ENCODE results near the gene YTHDC1.

The YTHDC1 gene

DNA sequence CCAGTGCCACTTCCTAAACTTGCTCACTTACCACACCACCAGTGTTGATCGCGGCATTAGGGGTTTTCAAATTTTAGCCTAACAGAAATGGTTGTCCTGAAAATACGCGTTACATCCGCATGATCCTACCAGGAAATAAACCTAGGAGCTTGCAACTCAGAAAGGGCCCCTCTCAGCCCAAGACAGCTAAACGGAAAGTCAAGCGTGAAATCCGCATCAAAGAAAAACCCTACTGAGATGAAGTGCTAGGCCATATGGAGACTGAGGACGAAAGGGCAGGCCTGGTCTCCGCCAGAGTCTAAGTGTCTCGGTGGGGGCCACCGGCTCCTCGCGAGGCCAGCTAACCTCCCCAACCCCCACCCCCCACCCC is 626 bp downstream of the YTHDC1 start:
- Histone ChIP-seq H3K9me3 (ENCODE audit: low read length) (no peaks in the 10 kb centered on the region), H3K27me3 (ENCODE audit: control insufficient read depth in 1 of 2, insufficient read depth in 2 of 2, low read length in 2 of 2) (no peaks in the 10 kb centered on the region), H3K36me3 (ENCODE audit: insufficient read depth, low read length) (no peaks in the 10 kb centered on the region), H3K4me1 (ENCODE audit: insufficient read depth, low read length) (peaks cover 28% of the 10 kb centered on the region), H3K9ac (ENCODE audit: low read length) (peak overlapping the region; percentile 81), H3K4me3 (ENCODE audit: low read depth in 1 of 2, low read length in 2 of 2) (peak overlapping the region; percentile 88 to 89), H3K27ac (ENCODE audit: low read depth, low read length) (peak overlapping the region; percentile 88)

DNA sequence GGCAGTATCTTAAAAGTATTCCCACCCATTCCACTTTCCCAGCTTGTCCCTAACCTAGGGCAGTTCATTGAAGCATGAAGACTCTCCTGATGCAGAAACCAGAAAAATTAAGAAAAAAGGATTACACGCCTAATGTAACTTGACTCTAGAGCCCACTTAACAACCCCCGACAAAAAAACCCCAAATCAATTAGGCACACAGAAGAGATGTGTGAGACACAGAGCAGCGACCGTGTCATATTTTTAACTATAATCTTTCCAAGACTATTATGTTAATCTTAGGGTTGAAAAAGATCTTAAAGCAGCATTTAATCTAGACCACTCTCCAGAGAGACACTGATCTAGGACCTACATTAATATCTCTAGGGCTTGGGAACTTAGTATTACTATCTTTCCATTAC is 1.3 kb downstream of the YTHDC1 start:
- H3K27me3 ChIP-seq (ENCODE audit: control insufficient read depth in 1 of 2, insufficient read depth in 2 of 2, low read length in 2 of 2): no peaks in the 10 kb centered on the region
- H3K36me3 ChIP-seq (ENCODE audit: insufficient read depth, low read length): no peaks in the 10 kb centered on the region
- peak overlapping the region; percentile 88 to 89 for H3K4me3 ChIP-seq (ENCODE audit: low read depth in 1 of 2, low read length in 2 of 2)
- peaks cover 35% of the 10 kb centered on the region for H3K4me1 ChIP-seq (ENCODE audit: insufficient read depth, low read length)
- H3K27ac ChIP-seq (ENCODE audit: low read depth, low read length): peak overlapping the region; percentile 88
- H3K9me3 ChIP-seq (ENCODE audit: low read length): no peaks in the 10 kb centered on the region
- H3K9ac ChIP-seq (ENCODE audit: low read length): peak overlapping the region; percentile 81

DNA sequence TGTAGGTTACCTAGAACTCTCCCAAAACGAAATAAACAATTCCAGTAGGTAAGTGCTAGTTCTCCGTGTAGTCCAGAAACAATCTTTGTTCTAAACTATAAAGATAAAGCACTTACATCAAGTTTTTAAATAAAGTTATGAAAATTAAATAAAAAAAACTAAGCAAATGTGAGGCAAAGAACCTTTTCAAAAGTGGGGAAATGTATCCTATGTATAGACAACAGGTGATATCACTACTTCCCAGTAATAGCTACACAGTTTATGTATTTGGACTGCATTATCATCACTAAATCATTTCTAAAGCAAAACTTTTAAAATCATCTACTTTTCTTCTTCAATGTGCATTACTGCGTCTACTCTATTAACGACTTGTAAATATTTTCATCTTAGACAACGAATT is 2.0 kb downstream of the YTHDC1 start:
- Histone ChIP-seq H3K9me3 (ENCODE audit: low read length) (no peaks in the 10 kb centered on the region), H3K4me3 (ENCODE audit: low read depth in 1 of 2, low read length in 2 of 2) (peak overlapping the region in 1 of 2 donors; percentile 88), H3K4me1 (ENCODE audit: insufficient read depth, low read length) (peaks cover 35% of the 10 kb centered on the region), H3K27ac (ENCODE audit: low read depth, low read length) (no peak overlapping the region), H3K36me3 (ENCODE audit: insufficient read depth, low read length) (no peaks in the 10 kb centered on the region), H3K9ac (ENCODE audit: low read length) (peak overlapping the region; percentile 81), H3K27me3 (ENCODE audit: control insufficient read depth in 1 of 2, insufficient read depth in 2 of 2, low read length in 2 of 2) (no peaks in the 10 kb centered on the region)

DNA sequence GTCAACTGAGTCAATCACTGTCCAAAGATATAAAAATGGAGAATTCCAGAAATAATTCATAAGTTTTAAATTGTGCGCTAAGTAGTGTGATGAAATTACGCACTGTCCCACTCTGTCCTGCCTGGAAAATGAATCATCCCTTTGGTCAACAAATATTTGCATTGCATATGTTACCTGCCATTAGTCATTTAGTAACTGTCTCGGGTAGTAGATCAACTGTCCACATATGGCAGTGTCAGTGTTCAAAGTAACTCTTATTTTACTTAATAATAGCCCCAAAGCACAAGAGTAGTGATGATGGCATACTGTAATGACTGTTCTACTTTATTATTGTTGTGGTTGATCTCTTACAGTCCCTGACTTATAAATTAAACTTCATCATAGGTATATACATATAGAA is 3.4 kb downstream of the YTHDC1 start:
- Histone ChIP-seq H3K36me3 (ENCODE audit: insufficient read depth, low read length) (no peaks in the 10 kb centered on the region), H3K4me3 (ENCODE audit: low read depth in 1 of 2, low read length in 2 of 2) (no peak overlapping the region), H3K27ac (ENCODE audit: low read depth, low read length) (no peak overlapping the region), H3K9ac (ENCODE audit: low read length) (no peak overlapping the region), H3K4me1 (ENCODE audit: insufficient read depth, low read length) (peaks cover 44% of the 10 kb centered on the region), H3K27me3 (ENCODE audit: control insufficient read depth in 1 of 2, insufficient read depth in 2 of 2, low read length in 2 of 2) (no peaks in the 10 kb centered on the region), H3K9me3 (ENCODE audit: low read length) (no peaks in the 10 kb centered on the region)

DNA sequence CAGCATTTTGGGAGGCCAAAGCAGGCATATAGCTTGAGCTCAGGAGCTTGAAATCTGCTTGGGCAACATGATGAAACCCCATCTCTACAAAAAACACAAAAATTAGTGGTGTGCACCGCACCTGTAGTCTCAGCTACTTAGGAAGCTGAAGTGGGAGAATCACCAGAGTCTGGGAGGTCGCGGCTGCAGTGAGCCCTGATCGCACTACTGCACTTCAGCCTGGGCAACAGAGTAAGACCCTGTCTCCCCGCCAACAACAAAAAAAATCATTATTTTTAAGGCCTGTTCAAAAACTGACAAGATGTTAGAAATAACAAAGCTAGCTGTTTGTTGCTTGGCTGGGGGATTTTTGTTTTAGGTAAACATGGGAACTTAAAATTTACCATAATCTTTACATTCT is 5.1 kb downstream of the YTHDC1 start:
- Histone ChIP-seq H3K9ac (ENCODE audit: low read length) (no peak overlapping the region), H3K36me3 (ENCODE audit: insufficient read depth, low read length) (no peaks in the 10 kb centered on the region), H3K27me3 (ENCODE audit: control insufficient read depth in 1 of 2, insufficient read depth in 2 of 2, low read length in 2 of 2) (no peaks in the 10 kb centered on the region), H3K4me1 (ENCODE audit: insufficient read depth, low read length) (peaks cover 53% of the 10 kb centered on the region), H3K9me3 (ENCODE audit: low read length) (no peaks in the 10 kb centered on the region), H3K4me3 (ENCODE audit: low read depth in 1 of 2, low read length in 2 of 2) (no peak overlapping the region), H3K27ac (ENCODE audit: low read depth, low read length) (no peak overlapping the region)

DNA sequence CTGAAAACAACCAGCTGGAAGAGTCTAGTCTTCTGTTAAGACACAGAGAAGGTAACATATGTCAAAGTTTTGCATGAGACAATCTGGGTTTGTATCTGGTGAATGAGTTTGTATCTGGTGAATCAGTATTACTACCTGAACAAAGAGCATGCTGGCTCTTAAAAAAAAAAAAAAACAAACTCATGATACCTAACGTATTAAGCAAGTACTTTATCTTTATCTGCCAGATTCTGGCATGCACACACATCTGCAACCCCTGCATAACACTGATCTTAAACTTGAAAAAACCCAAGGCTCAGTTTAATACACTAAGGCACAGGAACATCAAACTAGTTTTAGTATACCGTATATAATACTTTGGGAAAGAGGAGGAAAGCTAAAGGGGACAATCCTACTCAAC is 5.8 kb downstream of the YTHDC1 start:
- Histone ChIP-seq H3K9ac (ENCODE audit: low read length) (no peak overlapping the region), H3K4me1 (ENCODE audit: insufficient read depth, low read length) (peaks cover 61% of the 10 kb centered on the region), H3K36me3 (ENCODE audit: insufficient read depth, low read length) (no peaks in the 10 kb centered on the region), H3K27ac (ENCODE audit: low read depth, low read length) (no peak overlapping the region), H3K27me3 (ENCODE audit: control insufficient read depth in 1 of 2, insufficient read depth in 2 of 2, low read length in 2 of 2) (no peaks in the 10 kb centered on the region), H3K9me3 (ENCODE audit: low read length) (no peaks in the 10 kb centered on the region), H3K4me3 (ENCODE audit: low read depth in 1 of 2, low read length in 2 of 2) (no peak overlapping the region)

DNA sequence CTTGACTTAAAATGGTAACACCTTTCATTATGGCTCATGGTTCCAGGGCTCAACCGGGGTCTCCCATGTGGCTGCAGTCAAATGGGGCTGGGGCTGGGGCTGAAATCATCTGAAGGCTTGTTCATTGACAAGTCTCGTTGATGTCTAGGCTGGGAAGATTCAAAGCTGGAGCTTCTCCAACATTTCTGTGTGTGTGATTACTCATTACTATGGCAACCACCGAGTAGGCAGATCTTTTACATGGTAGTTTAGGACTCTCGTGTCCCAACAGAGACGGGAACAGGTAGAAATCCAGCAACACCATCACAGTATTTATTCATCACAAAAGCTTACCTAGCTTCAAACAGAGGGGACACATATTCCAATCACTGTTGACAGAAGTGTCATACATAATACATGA is 7.8 kb downstream of the YTHDC1 start:
- H3K4me1 ChIP-seq (ENCODE audit: insufficient read depth, low read length): peaks cover 58% of the 10 kb centered on the region
- no peak overlapping the region for H3K27ac ChIP-seq (ENCODE audit: low read depth, low read length)
- no peaks in the 10 kb centered on the region for H3K9me3 ChIP-seq (ENCODE audit: low read length)
- no peaks in the 10 kb centered on the region for H3K27me3 ChIP-seq (ENCODE audit: control insufficient read depth in 1 of 2, insufficient read depth in 2 of 2, low read length in 2 of 2)
- no peak overlapping the region for H3K4me3 ChIP-seq (ENCODE audit: low read depth in 1 of 2, low read length in 2 of 2)
- H3K9ac ChIP-seq (ENCODE audit: low read length): no peak overlapping the region
- H3K36me3 ChIP-seq (ENCODE audit: insufficient read depth, low read length): peaks cover 4% of the 10 kb centered on the region

DNA sequence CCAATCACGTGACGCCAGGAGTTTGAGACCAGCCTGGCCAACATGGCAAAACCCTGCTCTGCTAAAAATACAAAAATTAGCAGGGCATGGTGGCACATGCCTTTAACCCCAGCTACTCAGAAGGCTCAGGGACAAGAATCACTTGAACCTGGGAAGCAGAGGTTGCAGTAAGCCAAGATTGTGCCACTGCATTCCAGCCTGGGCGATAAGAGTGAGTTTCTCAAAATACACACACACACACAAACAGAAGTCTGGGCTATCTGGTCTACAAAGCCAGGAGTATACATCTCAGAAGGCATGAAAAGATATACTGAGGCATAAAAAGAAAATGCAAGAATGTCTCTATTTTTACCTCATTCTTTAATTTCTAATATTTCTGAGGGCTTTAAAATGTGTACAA is 11.3 kb downstream of the YTHDC1 start:
- peaks cover 34% of the 10 kb centered on the region for H3K4me1 ChIP-seq (ENCODE audit: insufficient read depth, low read length)
- no peak overlapping the region for H3K4me3 ChIP-seq (ENCODE audit: low read depth in 1 of 2, low read length in 2 of 2)
- H3K36me3 ChIP-seq (ENCODE audit: insufficient read depth, low read length): peaks cover 15% of the 10 kb centered on the region
- no peak overlapping the region for H3K9ac ChIP-seq (ENCODE audit: low read length)
- no peak overlapping the region for H3K27ac ChIP-seq (ENCODE audit: low read depth, low read length)
- H3K9me3 ChIP-seq (ENCODE audit: low read length): no peaks in the 10 kb centered on the region
- H3K27me3 ChIP-seq (ENCODE audit: control insufficient read depth in 1 of 2, insufficient read depth in 2 of 2, low read length in 2 of 2): no peaks in the 10 kb centered on the region

DNA sequence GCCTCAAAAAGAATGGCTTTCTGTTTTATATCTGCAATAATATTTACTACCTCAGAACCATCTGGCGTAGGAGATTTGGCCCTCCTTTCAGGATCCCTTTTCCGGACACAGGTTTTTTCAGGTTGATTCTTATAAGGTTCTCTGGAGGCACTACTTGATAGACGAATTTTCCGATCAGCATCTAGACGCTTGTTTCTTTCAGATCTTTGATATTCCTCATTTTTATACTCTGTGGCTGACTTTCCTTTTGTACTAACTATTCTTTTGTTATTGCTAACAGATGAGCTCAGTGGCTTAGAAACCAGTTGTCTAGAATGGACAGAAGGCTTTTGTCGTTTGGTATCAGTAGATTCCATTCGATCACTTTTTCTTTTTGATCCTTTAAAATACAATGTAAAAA is 12.4 kb downstream of the YTHDC1 start:
- peaks cover 15% of the 10 kb centered on the region for H3K36me3 ChIP-seq (ENCODE audit: insufficient read depth, low read length)
- H3K4me3 ChIP-seq (ENCODE audit: low read depth in 1 of 2, low read length in 2 of 2): no peak overlapping the region
- no peaks in the 10 kb centered on the region for H3K27me3 ChIP-seq (ENCODE audit: control insufficient read depth in 1 of 2, insufficient read depth in 2 of 2, low read length in 2 of 2)
- no peak overlapping the region for H3K9ac ChIP-seq (ENCODE audit: low read length)
- no peaks in the 10 kb centered on the region for H3K9me3 ChIP-seq (ENCODE audit: low read length)
- H3K27ac ChIP-seq (ENCODE audit: low read depth, low read length): no peak overlapping the region
- peaks cover 34% of the 10 kb centered on the region for H3K4me1 ChIP-seq (ENCODE audit: insufficient read depth, low read length)

DNA sequence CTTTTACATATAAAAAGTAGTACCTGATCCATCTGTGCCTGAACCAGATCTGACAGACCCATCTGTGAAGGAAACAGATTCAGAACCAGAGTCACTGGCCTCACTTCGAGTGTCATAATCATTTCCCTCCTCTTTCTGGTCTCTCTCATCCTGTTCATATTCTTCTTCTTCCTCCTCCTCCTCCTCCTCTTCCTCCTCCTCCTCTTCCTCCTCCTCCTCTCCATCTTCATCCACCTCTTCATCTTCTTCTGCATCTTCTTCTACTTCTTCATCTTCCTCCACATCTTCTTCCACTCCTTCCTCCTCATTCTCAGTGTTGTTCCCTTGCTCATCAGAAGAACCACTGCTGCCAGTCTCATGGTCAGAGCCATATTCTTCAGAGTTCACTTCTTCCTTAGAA is 12.9 kb downstream of the YTHDC1 start:
- Histone ChIP-seq H3K36me3 (ENCODE audit: insufficient read depth, low read length) (peaks cover 18% of the 10 kb centered on the region), H3K4me3 (ENCODE audit: low read depth in 1 of 2, low read length in 2 of 2) (no peak overlapping the region), H3K27ac (ENCODE audit: low read depth, low read length) (no peak overlapping the region), H3K9me3 (ENCODE audit: low read length) (no peaks in the 10 kb centered on the region), H3K27me3 (ENCODE audit: control insufficient read depth in 1 of 2, insufficient read depth in 2 of 2, low read length in 2 of 2) (no peaks in the 10 kb centered on the region), H3K4me1 (ENCODE audit: insufficient read depth, low read length) (peaks cover 31% of the 10 kb centered on the region), H3K9ac (ENCODE audit: low read length) (no peak overlapping the region)

DNA sequence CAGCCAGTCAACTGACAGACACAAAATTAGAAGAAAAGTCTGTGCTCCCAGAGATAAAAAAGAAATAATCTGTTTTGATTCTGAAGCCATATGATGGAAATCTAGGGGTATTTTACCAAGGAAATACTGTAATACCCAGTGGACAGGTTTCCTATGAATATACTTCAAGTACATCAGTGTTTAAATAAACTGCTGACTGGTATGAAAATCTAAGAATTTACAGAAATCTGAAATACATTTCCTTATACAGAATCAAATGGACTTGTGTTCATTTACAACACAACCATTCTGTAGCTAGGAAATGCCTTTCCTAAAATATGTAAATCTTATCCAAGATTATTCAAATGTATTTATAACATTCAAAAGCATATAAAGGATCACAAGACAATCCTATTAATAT is 13.4 kb downstream of the YTHDC1 start:
- H3K27ac ChIP-seq (ENCODE audit: low read depth, low read length): no peak overlapping the region
- no peak overlapping the region for H3K9ac ChIP-seq (ENCODE audit: low read length)
- H3K9me3 ChIP-seq (ENCODE audit: low read length): no peaks in the 10 kb centered on the region
- peaks cover 23% of the 10 kb centered on the region for H3K36me3 ChIP-seq (ENCODE audit: insufficient read depth, low read length)
- no peak overlapping the region for H3K4me3 ChIP-seq (ENCODE audit: low read depth in 1 of 2, low read length in 2 of 2)
- no peaks in the 10 kb centered on the region for H3K27me3 ChIP-seq (ENCODE audit: control insufficient read depth in 1 of 2, insufficient read depth in 2 of 2, low read length in 2 of 2)
- peaks cover 26% of the 10 kb centered on the region for H3K4me1 ChIP-seq (ENCODE audit: insufficient read depth, low read length)

DNA sequence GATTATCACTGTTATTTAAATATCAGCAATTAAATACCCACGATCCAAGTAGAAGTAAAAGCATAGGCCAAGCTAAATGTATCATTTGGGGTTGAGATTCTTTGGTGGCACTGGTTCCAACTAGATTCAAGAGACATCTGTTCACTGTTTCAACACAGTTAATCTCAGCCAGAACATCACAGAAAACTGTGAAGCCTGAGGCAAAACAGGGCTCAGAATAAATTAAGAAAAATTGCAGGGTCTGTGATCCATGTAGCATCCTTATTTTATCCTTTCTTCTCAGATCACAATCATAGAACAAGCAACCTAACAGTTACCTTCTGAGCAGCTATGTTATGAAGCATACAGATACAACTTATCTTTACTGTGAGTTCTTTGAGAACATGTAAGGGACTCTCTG is 23.7 kb downstream of the YTHDC1 start:
- Histone ChIP-seq H3K36me3 (ENCODE audit: insufficient read depth, low read length) (peaks cover 71% of the 10 kb centered on the region), H3K4me3 (ENCODE audit: low read depth in 1 of 2, low read length in 2 of 2) (no peak overlapping the region), H3K27ac (ENCODE audit: low read depth, low read length) (no peak overlapping the region), H3K9ac (ENCODE audit: low read length) (no peak overlapping the region), H3K9me3 (ENCODE audit: low read length) (no peaks in the 10 kb centered on the region), H3K4me1 (ENCODE audit: insufficient read depth, low read length) (no peaks in the 10 kb centered on the region), H3K27me3 (ENCODE audit: control insufficient read depth in 1 of 2, insufficient read depth in 2 of 2, low read length in 2 of 2) (no peaks in the 10 kb centered on the region)
